Measurements from ENCODE around the gene RBM19.

DNA sequence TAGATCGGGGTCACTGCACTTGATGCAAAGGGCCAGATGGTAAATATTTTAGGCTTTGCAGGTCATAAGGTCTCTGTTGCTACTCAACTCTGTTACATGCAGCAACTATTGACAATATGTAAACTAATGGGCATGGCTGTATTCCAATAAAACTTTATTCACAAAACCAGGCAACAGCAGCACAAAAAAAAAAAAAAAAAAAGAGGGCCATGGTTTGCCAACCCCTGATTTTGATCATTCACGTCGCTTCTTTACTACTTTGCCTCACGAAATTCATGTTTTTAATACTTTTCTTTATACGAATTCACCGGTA is 152.9 kb downstream of the RBM19 start:
- no peak for TF ChIP-seq ZFP36 (IDR thresholded peaks at IDR 0.05; ENCODE audit: borderline replicate concordance, partially characterized antibody)
- TF ChIP-seq EP300 (IDR thresholded peaks at IDR 0.05): no peak
- no peak for TF ChIP-seq POLR2A (IDR thresholded peaks at IDR 0.05; ENCODE audit: low read length)
- no peak for TF ChIP-seq E2F6 (IDR thresholded peaks at IDR 0.05; ENCODE audit: borderline replicate concordance, low read depth)

All from A549 (cell line).